ENCODE results near the gene PRRT4. TPM values are rescaled to one million over a fixed set of nuclear protein-coding genes. Genes with fewer than 3 reads are reported as not detected.

Gene PRRT4
- total RNA-seq, 2 donors from 2014 or later, result 2.2 to 3.7 TPM

GRCh38 chr7:128322040-128322643, 39.3 kb downstream of the PRRT4 start:
- ATAC-seq (ENCODE audit: insufficient number of reproducible peaks, low FRiP score, low read depth) (no peak), DNase-seq (ENCODE audit: low spot score) (no peak)
- Histone ChIP-seq H3K36me3 (peaks cover 56% of the 10 kb centered on the region), H3K4me3 (no peak overlapping the region), H3K9me3 (no peaks in the 10 kb centered on the region), H3K27ac (no peak overlapping the region), H3K4me1 (ENCODE audit: control insufficient read depth in 1 of 2, low read depth in 2 of 2) (peaks cover 0 to 9% of the 10 kb centered on the region in 2 donors), H3K27me3 (replicated peaks; ENCODE audit: insufficient read depth) (no peaks in the 10 kb centered on the region)
- no peak for TF ChIP-seq CTCF (IDR thresholded peaks at IDR 0.05)

- no peaks in the 10 kb centered on the region for H3K27me3 ChIP-seq (replicated peaks; ENCODE audit: insufficient read depth)
- peaks cover 67% of the 10 kb centered on the region for H3K36me3 ChIP-seq
- no peak overlapping the region for H3K27ac ChIP-seq
- no peak overlapping the region for H3K4me3 ChIP-seq
- DNase-seq (ENCODE audit: low spot score) (no peak), ATAC-seq (ENCODE audit: insufficient number of reproducible peaks, low FRiP score, low read depth) (no peak)
- H3K4me1 ChIP-seq (ENCODE audit: control insufficient read depth in 1 of 2, low read depth in 2 of 2), result peaks cover 0 to 9% of the 10 kb centered on the region in 2 donors
- H3K9me3 ChIP-seq, result no peaks in the 10 kb centered on the region
- TF ChIP-seq CTCF (IDR thresholded peaks at IDR 0.05), result no peak
These were observed 40.5 kb downstream of the PRRT4 start for GRCh38 chr7:128321044-128321422.

GRCh38 chr7:128318691-128319090, 42.8 kb downstream of the PRRT4 start:
- no peaks in the 10 kb centered on the region for H3K27me3 ChIP-seq (replicated peaks; ENCODE audit: insufficient read depth)
- no peaks in the 10 kb centered on the region for H3K9me3 ChIP-seq
- H3K4me1 ChIP-seq (ENCODE audit: control insufficient read depth in 1 of 2, low read depth in 2 of 2), result no peaks in the 10 kb centered on the region
- TF ChIP-seq CTCF (IDR thresholded peaks at IDR 0.05), result no peak
- no peak overlapping the region for H3K27ac ChIP-seq
- peaks cover 66% of the 10 kb centered on the region for H3K36me3 ChIP-seq
- DNase-seq (ENCODE audit: low spot score), result no peak
- no peak overlapping the region for H3K4me3 ChIP-seq
- no peak for ATAC-seq (ENCODE audit: insufficient number of reproducible peaks, low FRiP score, low read depth)

- no peak for ATAC-seq (ENCODE audit: insufficient number of reproducible peaks, low FRiP score, low read depth)
- no peak overlapping the region for H3K4me3 ChIP-seq
- no peak for TF ChIP-seq CTCF (IDR thresholded peaks at IDR 0.05)
- H3K36me3 ChIP-seq, result peaks cover 59% of the 10 kb centered on the region
- no peaks in the 10 kb centered on the region for H3K27me3 ChIP-seq (replicated peaks; ENCODE audit: insufficient read depth)
- H3K9me3 ChIP-seq, result no peaks in the 10 kb centered on the region
- DNase-seq (ENCODE audit: low spot score), result no peak
- H3K4me1 ChIP-seq (ENCODE audit: control insufficient read depth in 1 of 2, low read depth in 2 of 2), result no peaks in the 10 kb centered on the region
- no peak overlapping the region for H3K27ac ChIP-seq
These were observed 50.5 kb downstream of the PRRT4 start for GRCh38 chr7:128311013-128311412.

- no peak for TF ChIP-seq CTCF (IDR thresholded peaks at IDR 0.05)
- H3K4me1 ChIP-seq (ENCODE audit: control insufficient read depth in 1 of 2, low read depth in 2 of 2), result no peaks in the 10 kb centered on the region
- H3K9me3 ChIP-seq, result no peaks in the 10 kb centered on the region
- H3K27ac ChIP-seq, result no peak overlapping the region
- ATAC-seq (ENCODE audit: insufficient number of reproducible peaks, low FRiP score, low read depth) (no peak), DNase-seq (ENCODE audit: low spot score) (no peak)
- no peak overlapping the region for H3K4me3 ChIP-seq
- H3K36me3 ChIP-seq, result peaks cover 55% of the 10 kb centered on the region
- no peaks in the 10 kb centered on the region for H3K27me3 ChIP-seq (replicated peaks; ENCODE audit: insufficient read depth)
These were observed 51.0 kb downstream of the PRRT4 start for GRCh38 chr7:128310499-128310898.

Data from thoracic aorta (tissue), 2 donors.